K562 (cell line): ENCODE measurements around the gene HOXB8. TPM values are rescaled to one million over a fixed set of nuclear protein-coding genes. Genes with fewer than 3 reads are reported as not detected.

ENCODE experiments used
- C11orf30 ChIP-seq: fragments of 450-650 bp; IDR thresholded peaks from 2 replicates; pipeline ENCODE4 v1.6.1; 2016; ENCODE audit warnings: low read depth, mild to moderate bottlenecking
- HLTF ChIP-seq: fragments of 450-650 bp; IDR thresholded peaks from 2 replicates; pipeline ENCODE4 v1.6.1; 2016
- JUND ChIP-seq, 2 experiments: IDR thresholded peaks; 2 replicates in 1 of 2; 3 replicates in 1 of 2; pipeline ENCODE4 v1.6.1; 2011; ENCODE audit warnings: borderline replicate concordance in 2 of 2, low read depth in 2 of 2, low read length in 2 of 2, improper control_type of control experiment in 1 of 2, missing biosample characterization in 1 of 2, missing genetic modification characterization in 1 of 2, missing genetic modification reagents in 1 of 2
- RAD21 ChIP-seq, 2 experiments: fragments of 250-450 bp in 1 of 2; fragments of 450-650 bp in 1 of 2; sonication (Bioruptor Pico) in 1 of 2; formaldehyde crosslinking in 1 of 2; IDR thresholded peaks in 1 of 2; conservative IDR thresholded peaks in 1 of 2; 2 replicates each; pipeline versions ENCODE4 v1.4.0 to v1.8.0; 2020 to 2022; ENCODE audit warnings: mild to moderate bottlenecking in 2 of 2, moderate library complexity in 1 of 2
- SMARCA5 ChIP-seq: fragments of 450-650 bp; IDR thresholded peaks from 2 replicates; pipeline ENCODE4 v1.6.1; 2016
- STAT5A ChIP-seq: IDR thresholded peaks from 2 replicates; pipeline ENCODE4 v1.6.1; 2012; ENCODE audit warnings: low read length, inconsistent platforms, borderline replicate concordance
- TAF1 ChIP-seq: IDR thresholded peaks from 2 replicates; pipeline ENCODE4 v1.6.1; 2011; ENCODE audit warnings: mild to moderate bottlenecking, low read length, moderate library complexity; ENCODE audit not compliant: insufficient read depth, control insufficient read depth, severe bottlenecking; ENCODE audit errors: extremely low read depth
- TBL1XR1 ChIP-seq, 2 experiments: IDR thresholded peaks; 2 replicates each; pipeline ENCODE4 v1.6.1; 2012; ENCODE audit warnings: improper control_type of control experiment in 2 of 2, low read length in 2 of 2, mild to moderate bottlenecking in 1 of 2
- THAP12 ChIP-seq: fragments of 250-450 bp; sonication (Bioruptor Pico); IDR thresholded peaks from 2 replicates; pipeline ENCODE4 v1.9.0; 2021; ENCODE audit warnings: mild to moderate bottlenecking, inconsistent platforms
- ZBTB9 ChIP-seq: fragments of 450-650 bp; formaldehyde crosslinking; IDR thresholded peaks from 2 replicates; pipeline ENCODE4 v1.4.0; 2020; ENCODE audit warnings: mild to moderate bottlenecking, moderate library complexity
- polyA plus RNA-seq, 8 experiments: library from polyadenylated mRNA; depleted of rRNA in 4 of 8; stranded (reverse) in 5 of 8; unstranded in 3 of 8; fragments of >200 nt; fragmentation: Nextera tagmentation in 2 of 8; fragmentation: Illumina TruSeq in 1 of 8; extraction: Ambion mirVana in 2 of 8; extraction: Trizol in 1 of 8; gene quantifications; 2 replicates each; pipeline versions ENCODE4 v1.2.1 to v1.2.3, GENCODE V29; 2011 to 2014; ENCODE audit warnings: inconsistent platforms in 1 of 8, missing spikeins in 1 of 8
- total RNA-seq, 7 experiments: library from RNA; depleted of rRNA in 6 of 7; stranded (reverse); fragments of >200 nt in 6 of 7; fragmentation: Illumina TruSeq in 2 of 7; extraction: Trizol in 2 of 7; gene quantifications; 2 replicates each; pipeline versions ENCODE4 v1.2.1 to v1.2.3, GENCODE V29; 2011 to 2021; ENCODE audit warnings: low replicate concordance in 1 of 7
- TF ChIP-seq, protein P1 (sequence below): fragments of 450-650 bp; formaldehyde crosslinking; IDR thresholded peaks from 2 replicates; pipeline ENCODE4 v1.4.0; 2022; ENCODE audit warnings: missing genetic modification characterization
- TF ChIP-seq, protein P2 (sequence below): IDR thresholded peaks from 3 replicates; pipeline ENCODE4 v1.6.1; 2011; ENCODE audit warnings: borderline replicate concordance, mild to moderate bottlenecking; ENCODE audit not compliant: insufficient read length, insufficient read depth
- TF ChIP-seq, protein P3 (sequence below): sonication (generic); formaldehyde crosslinking; IDR thresholded peaks from 2 replicates; pipeline ENCODE4 v1.8.1; 2023; ENCODE audit warnings: mild to moderate bottlenecking, missing genetic modification reagents
- TF ChIP-seq, protein P4 (sequence below): fragments of 250-450 bp; sonication (Bioruptor Pico); IDR thresholded peaks from 2 replicates; pipeline ENCODE4 v1.8.0; 2021; ENCODE audit warnings: mild to moderate bottlenecking, moderate library complexity

Gene HOXB8
- total and polyA plus RNA-seq, 9 of the 15 experiments (the other 6 are each of a cell fraction or from before 2014, with no cell fraction given) = 0.52 to 23.8 (median 3.6) TPM

DNA sequence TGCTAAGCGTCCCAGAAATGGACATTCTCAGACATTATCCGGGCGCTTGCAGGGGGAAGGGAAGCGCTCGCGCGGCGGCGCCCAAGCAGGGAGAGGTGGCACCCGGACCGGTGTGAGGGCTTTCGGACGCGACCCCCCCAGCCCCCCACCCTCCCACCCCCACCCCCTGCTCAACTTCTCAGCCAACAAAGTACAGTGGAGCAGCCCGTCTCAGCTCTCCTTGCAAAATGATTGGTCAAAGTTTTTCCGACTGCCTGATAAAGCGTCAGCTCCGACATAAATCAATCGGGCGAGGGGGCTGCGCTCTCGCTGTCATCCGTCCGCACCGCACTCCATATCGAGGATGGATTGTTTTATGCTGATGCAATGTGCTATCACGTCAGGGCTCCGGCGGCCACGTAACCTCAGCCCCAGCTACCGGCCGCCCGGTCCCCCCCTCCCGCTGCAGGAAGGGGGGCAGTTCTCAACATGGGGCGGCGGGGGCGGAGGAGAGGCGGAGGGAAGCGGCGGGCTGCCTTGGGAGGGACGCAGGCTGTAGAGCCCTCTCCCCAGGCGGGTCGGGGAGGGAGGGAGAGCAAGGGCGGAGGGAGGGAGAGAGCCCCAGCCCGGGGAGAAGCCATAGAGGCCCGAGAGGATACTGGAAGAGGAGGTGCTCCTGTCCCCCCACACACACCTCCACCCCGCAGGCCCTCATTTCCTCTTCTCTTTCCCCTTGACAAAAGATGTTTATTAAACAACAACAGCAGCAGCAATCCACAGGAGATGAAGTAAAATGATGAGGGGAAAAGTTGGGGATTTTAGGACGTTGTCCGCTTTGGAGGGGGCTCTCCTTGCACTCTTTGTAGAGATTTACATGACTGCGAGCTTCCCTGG lies 11.4 kb upstream of the HOXB8 start, which contains the start of gene HOXB9 (continued):
- peak; percentile 80; the same call in 1 of the 2 replicates for TF ChIP-seq THAP12
- peak; percentile 28; the same call in 1 of the 2 replicates for TF ChIP-seq STAT5A
- TF ChIP-seq TAF1 = peak; percentile 76
- TF ChIP-seq, protein P1, sequence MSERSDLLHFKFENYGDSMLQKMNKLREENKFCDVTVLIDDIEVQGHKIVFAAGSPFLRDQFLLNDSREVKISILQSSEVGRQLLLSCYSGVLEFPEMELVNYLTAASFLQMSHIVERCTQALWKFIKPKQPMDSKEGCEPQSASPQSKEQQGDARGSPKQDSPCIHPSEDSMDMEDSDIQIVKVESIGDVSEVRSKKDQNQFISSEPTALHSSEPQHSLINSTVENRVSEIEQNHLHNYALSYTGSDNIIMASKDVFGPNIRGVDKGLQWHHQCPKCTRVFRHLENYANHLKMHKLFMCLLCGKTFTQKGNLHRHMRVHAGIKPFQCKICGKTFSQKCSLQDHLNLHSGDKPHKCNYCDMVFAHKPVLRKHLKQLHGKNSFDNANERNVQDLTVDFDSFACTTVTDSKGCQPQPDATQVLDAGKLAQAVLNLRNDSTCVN (CRISPR knock-in tag) = no peak
- 0 out of 4 replicates have a peak, but pooled peaks have one; percentile 1 to 7 for TF ChIP-seq RAD21 (CRISPR knock-in tag; conservative IDR thresholded peaks at IDR 0.05 in 1 of 2, IDR thresholded peaks at IDR 0.05 in 1 of 2)
- TF ChIP-seq C11orf30 = peak; percentile 66
- no peak for TF ChIP-seq HLTF
- TF ChIP-seq, protein P2, sequence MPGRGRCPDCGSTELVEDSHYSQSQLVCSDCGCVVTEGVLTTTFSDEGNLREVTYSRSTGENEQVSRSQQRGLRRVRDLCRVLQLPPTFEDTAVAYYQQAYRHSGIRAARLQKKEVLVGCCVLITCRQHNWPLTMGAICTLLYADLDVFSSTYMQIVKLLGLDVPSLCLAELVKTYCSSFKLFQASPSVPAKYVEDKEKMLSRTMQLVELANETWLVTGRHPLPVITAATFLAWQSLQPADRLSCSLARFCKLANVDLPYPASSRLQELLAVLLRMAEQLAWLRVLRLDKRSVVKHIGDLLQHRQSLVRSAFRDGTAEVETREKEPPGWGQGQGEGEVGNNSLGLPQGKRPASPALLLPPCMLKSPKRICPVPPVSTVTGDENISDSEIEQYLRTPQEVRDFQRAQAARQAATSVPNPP = no peak
- TF ChIP-seq ZBTB9 (CRISPR knock-in tag) = no peak; the same call in 1 of the 2 replicates
- peak; percentile 96 for TF ChIP-seq JUND (IDR thresholded peaks at IDR 0.05; ENCODE audit: borderline replicate concordance, low read depth, low read length)
- peak; percentile 89; the same call in 1 of the 3 replicates for TF ChIP-seq JUND (tag; IDR thresholded peaks at IDR 0.05; ENCODE audit: borderline replicate concordance, low read depth, low read length)
- peak; percentile 85 to 87; a peak in 3 of 4 replicates for TF ChIP-seq TBL1XR1 (IDR thresholded peaks at IDR 0.05; ENCODE audit: low read length in 2 of 2)
- TF ChIP-seq, protein P3, sequence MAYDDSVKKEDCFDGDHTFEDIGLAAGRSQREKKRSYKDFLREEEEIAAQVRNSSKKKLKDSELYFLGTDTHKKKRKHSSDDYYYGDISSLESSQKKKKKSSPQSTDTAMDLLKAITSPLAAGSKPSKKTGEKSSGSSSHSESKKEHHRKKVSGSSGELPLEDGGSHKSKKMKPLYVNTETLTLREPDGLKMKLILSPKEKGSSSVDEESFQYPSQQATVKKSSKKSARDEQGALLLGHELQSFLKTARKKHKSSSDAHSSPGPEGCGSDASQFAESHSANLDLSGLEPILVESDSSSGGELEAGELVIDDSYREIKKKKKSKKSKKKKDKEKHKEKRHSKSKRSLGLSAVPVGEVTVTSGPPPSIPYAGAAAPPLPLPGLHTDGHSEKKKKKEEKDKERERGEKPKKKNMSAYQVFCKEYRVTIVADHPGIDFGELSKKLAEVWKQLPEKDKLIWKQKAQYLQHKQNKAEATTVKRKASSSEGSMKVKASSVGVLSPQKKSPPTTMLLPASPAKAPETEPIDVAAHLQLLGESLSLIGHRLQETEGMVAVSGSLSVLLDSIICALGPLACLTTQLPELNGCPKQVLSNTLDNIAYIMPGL (CRISPR knock-in tag) = no peak
- 0 out of 2 replicates have a peak, but pooled peaks have one; percentile 47 for TF ChIP-seq SMARCA5
- TF ChIP-seq, protein P4, sequence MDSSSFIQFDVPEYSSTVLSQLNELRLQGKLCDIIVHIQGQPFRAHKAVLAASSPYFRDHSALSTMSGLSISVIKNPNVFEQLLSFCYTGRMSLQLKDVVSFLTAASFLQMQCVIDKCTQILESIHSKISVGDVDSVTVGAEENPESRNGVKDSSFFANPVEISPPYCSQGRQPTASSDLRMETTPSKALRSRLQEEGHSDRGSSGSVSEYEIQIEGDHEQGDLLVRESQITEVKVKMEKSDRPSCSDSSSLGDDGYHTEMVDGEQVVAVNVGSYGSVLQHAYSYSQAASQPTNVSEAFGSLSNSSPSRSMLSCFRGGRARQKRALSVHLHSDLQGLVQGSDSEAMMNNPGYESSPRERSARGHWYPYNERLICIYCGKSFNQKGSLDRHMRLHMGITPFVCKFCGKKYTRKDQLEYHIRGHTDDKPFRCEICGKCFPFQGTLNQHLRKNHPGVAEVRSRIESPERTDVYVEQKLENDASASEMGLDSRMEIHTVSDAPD (CRISPR knock-in tag) = no peak
